ENCODE results near the gene MBNL1.

- TF ChIP-seq CTCF (IDR thresholded peaks at IDR 0.05): no peak
- no peak for TF ChIP-seq POLR2AphosphoS5 (IDR thresholded peaks at IDR 0.05)
- no peak for TF ChIP-seq POLR2A (IDR thresholded peaks at IDR 0.05)
Observed at GRCh38 chr3:152321955-152322377, 53.2 kb downstream of the MBNL1 start.

All from upper lobe of left lung (tissue), 4 donors.